H1 (cell line): ENCODE results near the gene USP13. TPM values are rescaled to one million over a fixed set of nuclear protein-coding genes. Genes with fewer than 3 reads are reported as not detected.

Experiments used
- BCL11A ChIP-seq, 2 experiments: IDR thresholded peaks; one replicate each; pipeline ENCODE4 v1.6.1; 2011; ENCODE audit warnings: low read depth in 2 of 2, low read length in 2 of 2, mild to moderate bottlenecking in 2 of 2
- CBX5 ChIP-seq: fragments of 300-800, 300-1000 bp; sonication (generic); IDR thresholded peaks from 2 replicates; pipeline ENCODE4 v1.7.1; 2016; ENCODE audit warnings: antibody characterized with exemption, low read length, low read depth
- CHD7 ChIP-seq: fragments of 300-600 bp; sonication (generic); IDR thresholded peaks from 2 replicates; pipeline ENCODE4 v1.7.1; 2012; ENCODE audit warnings: low read length, moderate library complexity, mild to moderate bottlenecking, inconsistent platforms; ENCODE audit not compliant: insufficient replicate concordance
- CTCF ChIP-seq, 3 experiments: IDR thresholded peaks; 1 replicate in 2 of 3; 2 replicates in 1 of 3; pipeline versions ENCODE4 v1.5.1 to v1.6.1; 2011; ENCODE audit warnings: low read length in 3 of 3, mild to moderate bottlenecking in 3 of 3, inconsistent platforms in 2 of 3, low read depth in 1 of 3, moderate library complexity in 1 of 3; ENCODE audit not compliant: insufficient read depth in 1 of 3; ENCODE audit errors: control extremely low read depth in 1 of 3
- KDM4A ChIP-seq: IDR thresholded peaks from one replicate; pipeline ENCODE4 v1.7.1; 2012; ENCODE audit warnings: low read depth, mild to moderate bottlenecking, moderate library complexity, low read length, inconsistent platforms; ENCODE audit not compliant: severe bottlenecking
- KDM5A ChIP-seq: fragments of 200-600 bp; IDR thresholded peaks from 2 replicates; pipeline ENCODE4 v1.7.1; 2012; ENCODE audit warnings: mild to moderate bottlenecking, low read length, inconsistent platforms, mixed read lengths
- SAP30 ChIP-seq: fragments of 300-600 bp; sonication (generic); IDR thresholded peaks from 2 replicates; pipeline ENCODE4 v1.7.1; 2012; ENCODE audit warnings: low read length, moderate library complexity, mild to moderate bottlenecking, inconsistent platforms; ENCODE audit not compliant: insufficient read depth, insufficient replicate concordance
- polyA plus RNA-seq, 7 experiments: library from polyadenylated mRNA; depleted of rRNA in 3 of 7; stranded (reverse) in 5 of 7; unstranded in 2 of 7; fragments of >200 nt in 5 of 7; fragments of 200-250 nt in 2 of 7; gene quantifications; 1 replicate in 5 of 7; 2 replicates in 1 of 7; 4 replicates in 1 of 7; pipeline versions ENCODE4 v1.2.1 to v1.2.3, GENCODE V29; 2011 to 2013; ENCODE audit warnings: missing spikeins in 2 of 7, mixed read lengths in 2 of 7
- total RNA-seq: library from RNA; stranded (reverse); fragmentation: NEBNext Ultra II Directional; extraction: Animal tissue kit (Norgen Biotek cat#: 25700); gene quantifications from 2 replicates; pipeline ENCODE4 v1.2.1, GENCODE V29; 2021

USP13 gene
- total and polyA plus RNA-seq, 2 of the 8 experiments (the other 6 are each of a cell fraction or from before 2014, with no cell fraction given) = 7.9 to 25.9 TPM

- TF ChIP-seq CHD7 (no peak), SAP30 (no peak), CBX5 (no peak), BCL11A (IDR thresholded peaks at IDR 0.05; ENCODE audit: low read depth in 2 of 2, low read length in 2 of 2) (no peak), KDM5A (no peak), KDM4A (no peak), CTCF (IDR thresholded peaks at IDR 0.05; ENCODE audit: control extremely low read depth in 1 of 3, insufficient read depth in 1 of 3, low read depth in 1 of 3, low read length in 3 of 3) (no peak)
Measured at GRCh38 chr3:179658606-179659005, 5.8 kb downstream of the USP13 start (continued).
